ENCODE data around the gene CBFA2T2.
"Not testable (repeated sequence)": the region's sequence is repeated elsewhere in the genome, so short reads cannot be mapped to it uniquely, and the experiment has no call there.

Gene CBFA2T2

DNA sequence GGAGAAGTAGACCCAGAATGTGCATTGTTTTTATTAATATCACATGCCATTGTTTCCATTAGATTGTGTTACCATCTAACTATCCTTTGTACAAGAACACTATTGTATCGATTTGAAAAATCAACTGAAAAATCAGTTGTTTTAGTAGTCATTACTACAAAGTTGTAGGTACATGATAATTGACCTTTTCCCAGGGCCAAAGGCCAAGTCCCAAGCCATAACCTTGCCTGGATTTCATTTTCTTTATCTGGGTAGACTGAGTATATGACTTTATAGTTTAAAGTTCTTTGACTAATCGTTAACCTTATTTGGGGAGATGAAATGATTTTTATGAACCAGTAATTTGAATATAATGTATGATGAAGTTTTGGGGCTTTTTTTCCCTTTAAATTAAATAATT, 93.2 kb downstream of the CBFA2T2 start:
- DNase-seq = no peak

- no peak for DNase-seq
Observed at GRCh38 chr20:33584976-33585375, 95.1 kb downstream of the CBFA2T2 start.

DNA sequence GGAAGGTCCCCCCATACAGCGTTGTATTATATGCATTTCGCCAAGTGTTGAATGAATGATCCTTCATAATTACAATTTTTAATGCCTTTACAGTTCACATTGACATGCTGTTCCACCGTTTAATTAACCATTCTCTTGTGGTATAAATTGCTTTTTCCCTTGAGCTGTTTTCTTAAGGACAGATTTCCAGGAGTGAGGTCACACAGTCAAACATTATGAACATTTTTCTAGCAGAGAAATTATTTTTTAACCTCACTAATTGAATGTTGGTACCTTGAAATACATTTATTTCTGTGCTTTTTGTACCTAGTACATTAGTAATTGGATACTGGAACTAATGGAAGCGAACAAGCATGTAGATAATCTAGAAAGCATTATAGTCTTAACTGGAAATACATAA, 95.5 kb downstream of the CBFA2T2 start:
- no peak for DNase-seq

GRCh38 chr20:33589059-33589458, 99.2 kb downstream of the CBFA2T2 start:
- DNase-seq = no peak

- DNase-seq = not testable (repeated sequence)
Observed at GRCh38 chr20:33591901-33592300, 102.0 kb downstream of the CBFA2T2 start.

- no peak for DNase-seq
Observed at GRCh38 chr20:33594743-33595142, 104.8 kb downstream of the CBFA2T2 start.

DNA sequence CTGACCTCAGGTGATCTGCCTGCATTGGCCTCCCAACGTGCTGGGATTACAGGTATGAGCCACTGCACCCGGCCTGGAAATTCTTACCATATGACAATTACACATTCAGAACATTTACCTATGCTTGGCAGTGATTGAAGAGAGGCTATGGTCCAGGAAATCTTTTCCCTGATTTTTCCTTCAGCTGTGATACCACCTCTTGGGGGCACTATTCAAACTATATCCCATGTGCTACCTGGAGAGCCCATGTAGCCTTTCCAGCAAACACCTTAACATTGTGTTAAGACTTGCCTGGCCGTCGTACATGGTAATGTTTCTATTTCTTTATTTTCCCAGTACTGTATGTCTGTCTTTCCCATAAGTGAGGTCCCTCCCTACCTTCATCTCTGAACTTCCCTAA, 110.5 kb downstream of the CBFA2T2 start:
- DNase-seq = no peak

GRCh38 chr20:33600981-33601380, 111.1 kb downstream of the CBFA2T2 start:
- no peak for DNase-seq

GRCh38 chr20:33601861-33602260, 112.0 kb downstream of the CBFA2T2 start:
- DNase-seq = no peak

- DNase-seq = no peak
Observed at GRCh38 chr20:33602826-33603590, 113.1 kb downstream of the CBFA2T2 start.

- DNase-seq = no peak
Observed at GRCh38 chr20:33604084-33604990, 114.4 kb downstream of the CBFA2T2 start.

- DNase-seq = no peak
Observed at GRCh38 chr20:33604991-33605370, 115.1 kb downstream of the CBFA2T2 start.

DNA sequence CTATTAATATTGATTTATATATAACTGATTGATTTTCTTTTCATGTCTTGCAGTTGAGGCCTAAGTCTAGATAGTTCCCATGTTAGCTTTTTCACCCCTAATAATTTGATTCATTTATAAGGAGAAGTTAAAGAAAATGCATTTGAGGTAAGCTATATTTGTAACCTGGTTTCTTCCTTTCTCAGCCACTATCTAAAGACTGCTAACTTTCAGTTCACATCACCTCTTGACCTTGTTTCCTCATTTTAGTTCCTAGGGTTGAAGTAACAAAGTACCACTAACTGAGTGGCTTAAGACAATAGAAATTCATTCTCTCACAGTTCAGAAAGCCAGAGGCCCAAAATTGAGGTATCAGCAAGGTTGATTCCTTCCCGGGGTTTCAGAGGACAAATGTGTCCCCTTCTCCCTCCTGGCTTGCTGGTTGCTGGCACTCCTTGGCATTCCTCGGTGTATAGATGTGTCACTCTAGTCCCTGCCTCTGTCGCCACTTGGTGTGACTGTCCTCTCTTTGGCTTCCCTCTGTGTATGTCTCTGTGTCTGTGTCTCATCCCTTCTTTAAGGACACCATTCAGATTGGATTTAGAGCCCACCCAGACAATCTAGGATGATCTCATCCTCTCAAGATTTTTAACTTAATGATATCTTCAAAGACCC, 116.3 kb downstream of the CBFA2T2 start:
- DNase-seq = no peak

DNA sequence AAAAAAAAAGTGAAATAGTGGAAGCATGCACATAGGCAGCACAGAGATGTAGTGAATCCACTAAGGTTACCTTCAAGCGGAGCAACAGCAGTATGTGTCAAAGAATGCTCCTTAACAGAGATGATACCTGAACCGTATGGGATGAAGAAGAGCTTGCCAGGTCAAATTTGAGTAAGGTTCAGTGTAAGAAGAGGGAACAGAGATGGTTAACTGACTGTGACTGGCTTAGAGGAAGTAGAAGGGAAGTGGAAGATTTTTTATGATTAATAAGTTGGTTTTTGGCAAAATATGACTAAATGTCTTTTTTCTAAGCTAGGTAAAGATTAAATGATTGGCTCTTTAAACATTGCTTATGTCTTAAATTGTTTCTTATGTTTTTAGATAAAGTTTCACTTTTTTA, 119.6 kb downstream of the CBFA2T2 start:
- no peak for DNase-seq

- DNase-seq = no peak
Observed at GRCh38 chr20:33611106-33611505, 121.2 kb downstream of the CBFA2T2 start.

DNA sequence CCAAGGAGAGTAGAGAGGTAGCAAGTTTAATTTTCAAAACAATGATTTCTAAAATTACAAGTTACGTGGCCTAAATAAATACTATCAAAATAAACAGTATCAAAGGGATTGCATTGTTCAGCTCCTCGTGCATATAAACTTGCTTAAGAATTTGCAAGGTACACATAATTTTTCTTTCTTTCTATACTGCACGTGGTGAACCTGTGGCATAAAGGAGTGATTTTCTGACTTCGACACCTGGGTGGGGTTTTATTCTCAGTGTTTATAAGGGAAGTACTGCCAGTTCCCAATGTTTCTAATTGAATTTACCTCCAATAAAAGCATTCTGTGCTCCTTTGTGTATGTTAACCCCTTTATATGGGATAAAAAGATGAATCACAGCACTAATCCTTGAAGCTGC, 122.1 kb downstream of the CBFA2T2 start:
- DNase-seq = no peak

DNA sequence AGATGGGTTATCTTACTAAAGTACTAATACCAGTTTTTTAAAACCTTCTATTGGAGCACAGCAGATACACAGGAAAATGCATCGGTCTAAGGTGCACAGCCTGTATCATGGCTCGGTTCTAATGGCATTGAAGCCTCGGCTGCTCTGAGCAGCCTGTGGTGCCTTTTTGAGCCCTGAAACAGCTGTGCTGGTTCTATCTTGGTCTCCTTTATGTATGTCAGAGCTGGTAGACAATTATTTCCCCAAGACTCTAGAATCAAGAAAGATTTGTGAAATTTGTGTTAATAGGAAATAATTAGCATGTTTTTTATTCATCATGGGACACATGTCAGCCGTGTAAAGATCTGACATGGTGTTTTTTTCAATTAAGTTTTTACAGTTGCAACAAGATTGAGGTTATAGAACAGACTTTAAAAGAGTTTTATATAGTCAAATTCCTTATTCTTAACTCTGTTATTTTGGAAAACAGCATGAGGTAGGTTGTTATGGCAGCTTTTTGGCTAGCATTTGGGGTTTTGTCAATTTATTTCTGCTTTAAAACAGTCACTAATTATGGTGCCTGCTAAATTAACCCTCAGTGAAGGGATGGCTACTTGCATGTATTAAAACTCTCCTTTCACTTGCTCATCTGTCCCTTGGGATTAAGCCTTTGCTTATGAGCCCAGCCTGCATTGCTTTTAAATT, 132.0 kb downstream of the CBFA2T2 start:
- no peak for DNase-seq

DNA sequence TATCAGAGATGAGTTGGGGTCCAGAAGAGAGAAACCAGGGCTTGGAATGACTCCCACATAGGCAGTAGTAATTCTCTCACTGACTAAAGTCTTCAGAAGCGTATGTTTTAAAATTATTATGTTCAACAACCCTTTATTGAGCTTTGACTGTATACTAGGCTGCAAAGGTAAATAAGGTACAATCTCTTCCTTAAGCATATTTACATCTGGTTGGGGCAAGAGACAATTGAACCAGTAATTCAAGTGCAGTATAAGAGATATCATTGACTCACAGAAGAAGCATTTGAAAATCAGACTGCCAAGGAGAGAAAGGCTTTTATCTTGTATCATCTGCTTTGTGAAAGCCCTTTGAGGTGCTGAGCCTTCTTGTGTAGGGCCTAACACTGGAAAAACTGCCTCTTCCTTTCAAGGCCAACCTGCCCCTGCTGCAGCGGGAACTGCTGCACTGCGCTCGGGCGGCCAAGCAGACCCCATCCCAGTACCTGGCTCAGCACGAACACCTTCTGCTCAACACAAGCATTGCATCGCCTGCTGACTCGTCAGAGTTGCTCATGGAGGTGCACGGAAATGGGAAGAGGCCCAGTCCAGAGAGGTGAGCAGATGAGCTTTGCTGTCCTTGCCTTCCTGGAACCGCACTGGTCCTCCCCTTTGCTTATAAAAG, 132.9 kb downstream of the CBFA2T2 start:
- no peak for DNase-seq

DNA sequence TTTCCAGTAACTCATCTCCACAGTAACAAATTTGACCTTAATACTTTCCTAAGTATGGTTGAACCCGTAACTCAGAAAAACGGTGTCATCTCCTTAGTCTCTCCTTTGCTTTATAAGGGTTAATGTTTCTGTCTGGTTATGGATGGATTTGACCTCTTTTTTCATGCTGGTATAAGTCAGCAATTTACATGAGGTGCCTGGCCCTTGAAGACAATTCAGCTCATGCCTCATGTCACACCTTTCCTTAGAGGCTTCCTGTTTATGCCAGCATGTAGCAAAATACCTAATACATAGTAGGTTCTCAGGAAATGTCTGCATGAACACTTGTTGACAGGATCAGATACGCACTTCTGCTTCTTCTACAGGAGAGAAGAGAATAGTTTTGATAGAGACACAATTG, 134.5 kb downstream of the CBFA2T2 start:
- no peak for DNase-seq

DNA sequence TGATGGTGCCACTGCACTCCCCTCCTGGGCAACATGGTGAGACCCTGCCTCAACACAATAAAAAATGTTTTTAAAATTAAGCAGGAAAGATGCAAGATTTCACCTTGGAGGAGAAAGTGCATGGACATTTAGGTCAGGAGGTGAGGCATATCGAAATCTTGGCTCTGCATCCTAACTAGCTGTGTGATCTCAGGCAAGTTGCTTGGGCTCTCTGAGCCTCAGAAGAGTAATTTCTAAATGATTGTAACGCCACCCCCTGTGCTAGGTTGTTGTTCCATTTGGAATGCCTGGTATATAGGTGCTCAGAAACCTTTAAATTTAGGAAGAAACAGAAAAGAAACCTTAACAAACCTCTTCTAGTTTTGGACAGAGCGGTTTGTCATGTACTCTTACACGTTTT, 136.3 kb downstream of the CBFA2T2 start:
- DNase-seq = no peak

- DNase-seq = no peak
Observed at GRCh38 chr20:33627577-33628216, 137.8 kb downstream of the CBFA2T2 start.

GRCh38 chr20:33629533-33629932, 139.6 kb downstream of the CBFA2T2 start:
- no peak for DNase-seq
